Osteocyte (in vitro differentiated cells): ENCODE results near the gene FAM20C. TPM values are rescaled to one million over a fixed set of nuclear protein-coding genes. Genes with fewer than 3 reads are reported as not detected.

Experiments
- DNase-seq: peaks from one replicate; pipeline ENCODE4 v3.0.0; 2021; ENCODE audit warnings: mixed read lengths; ENCODE audit not compliant: unreplicated experiment; ENCODE audit errors: extremely low spot score
- H3K27ac Mint-ChIP-seq: one replicate; pipeline ENCODE4 v1.8.0; 2021; ENCODE audit warnings: mild to moderate bottlenecking, mixed read lengths; ENCODE audit not compliant: unreplicated experiment
- H3K27me3 Mint-ChIP-seq: one replicate; pipeline ENCODE4 v1.8.0; 2021; ENCODE audit warnings: mixed read lengths; ENCODE audit not compliant: unreplicated experiment
- H3K36me3 Mint-ChIP-seq: one replicate; pipeline ENCODE4 v1.8.0; 2021; ENCODE audit warnings: mixed read lengths; ENCODE audit not compliant: unreplicated experiment
- H3K4me1 Mint-ChIP-seq: one replicate; pipeline ENCODE4 v1.8.0; 2021; ENCODE audit warnings: mixed read lengths; ENCODE audit not compliant: unreplicated experiment
- H3K4me3 Mint-ChIP-seq: one replicate; pipeline ENCODE4 v1.8.0; 2021; ENCODE audit warnings: mild to moderate bottlenecking, moderate library complexity, mixed read lengths; ENCODE audit not compliant: unreplicated experiment
- H3K9me3 Mint-ChIP-seq: one replicate; pipeline ENCODE4 v1.8.0; 2021; ENCODE audit warnings: mixed read lengths; ENCODE audit not compliant: unreplicated experiment
- CTCF ChIP-seq: fragments of 200-600 bp; sonication (generic); IDR thresholded peaks from 2 replicates; pipeline ENCODE4 v1.5.0; 2021; ENCODE audit warnings: antibody characterized with exemption, mild to moderate bottlenecking, moderate library complexity
- total RNA-seq: library from RNA; stranded (reverse); gene quantifications from 2 replicates; pipeline ENCODE4 v1.2.1, GENCODE V29; 2021

Gene FAM20C
- total RNA-seq, 1 donor from 2014 or later: 143 TPM

GRCh38 chr7:221978-222715 is 29.8 kb downstream of the FAM20C start:
- DNase-seq: no peak
- Mint-ChIP-seq H3K36me3 (peaks cover 12% of the 10 kb centered on the region), H3K27me3 (no peaks in the 10 kb centered on the region), H3K4me3 (no peak overlapping the region), H3K27ac (peak overlapping the region; percentile 14), H3K4me1 (peaks cover 40% of the 10 kb centered on the region), H3K9me3 (no peaks in the 10 kb centered on the region)
- TF ChIP-seq CTCF: no peak

- Mint-ChIP-seq H3K27ac (peak overlapping the region; percentile 14), H3K4me3 (no peak overlapping the region), H3K36me3 (peaks cover 9% of the 10 kb centered on the region), H3K4me1 (peaks cover 44% of the 10 kb centered on the region), H3K9me3 (no peaks in the 10 kb centered on the region), H3K27me3 (no peaks in the 10 kb centered on the region)
- TF ChIP-seq CTCF: no peak
- DNase-seq: no peak
Observed at GRCh38 chr7:222716-223041, 30.3 kb downstream of the FAM20C start.

- no peak for TF ChIP-seq CTCF
- Mint-ChIP-seq H3K9me3 (no peaks in the 10 kb centered on the region), H3K4me1 (peaks cover 48% of the 10 kb centered on the region), H3K4me3 (no peak overlapping the region), H3K27me3 (no peaks in the 10 kb centered on the region), H3K36me3 (peaks cover 10% of the 10 kb centered on the region), H3K27ac (no peak overlapping the region)
- DNase-seq: no peak
Observed at GRCh38 chr7:223118-223800, 30.9 kb downstream of the FAM20C start.

- no peak for TF ChIP-seq CTCF
- peaks cover 10% of the 10 kb centered on the region for H3K36me3 Mint-ChIP-seq
- peaks cover 47% of the 10 kb centered on the region for H3K4me1 Mint-ChIP-seq
- no peaks in the 10 kb centered on the region for H3K9me3 Mint-ChIP-seq
- no peak for DNase-seq
- H3K27me3 Mint-ChIP-seq: no peaks in the 10 kb centered on the region
- H3K4me3 Mint-ChIP-seq: no peak overlapping the region
- H3K27ac Mint-ChIP-seq: no peak overlapping the region
Observed at GRCh38 chr7:223861-224260, 31.5 kb downstream of the FAM20C start.

GRCh38 chr7:226281-226895 is 34.0 kb downstream of the FAM20C start:
- no peak overlapping the region for H3K27ac Mint-ChIP-seq
- no peaks in the 10 kb centered on the region for H3K27me3 Mint-ChIP-seq
- no peak for DNase-seq
- H3K4me1 Mint-ChIP-seq: peaks cover 51% of the 10 kb centered on the region
- no peak for TF ChIP-seq CTCF
- H3K4me3 Mint-ChIP-seq: no peak overlapping the region
- H3K9me3 Mint-ChIP-seq: no peaks in the 10 kb centered on the region
- H3K36me3 Mint-ChIP-seq: peaks cover 12% of the 10 kb centered on the region
